ENCODE measurements around the gene CDH24. TPM values are rescaled to one million over a fixed set of nuclear protein-coding genes. Genes with fewer than 3 reads are reported as not detected.
"Not testable (repeated sequence)": the region's sequence is repeated elsewhere in the genome, so short reads cannot be mapped to it uniquely, and the experiment has no call there.

The CDH24 gene
- polyA plus RNA-seq, 3 donors from 2014 or later, result 0.64 to 1.2 (median 0.78) TPM

DNA sequence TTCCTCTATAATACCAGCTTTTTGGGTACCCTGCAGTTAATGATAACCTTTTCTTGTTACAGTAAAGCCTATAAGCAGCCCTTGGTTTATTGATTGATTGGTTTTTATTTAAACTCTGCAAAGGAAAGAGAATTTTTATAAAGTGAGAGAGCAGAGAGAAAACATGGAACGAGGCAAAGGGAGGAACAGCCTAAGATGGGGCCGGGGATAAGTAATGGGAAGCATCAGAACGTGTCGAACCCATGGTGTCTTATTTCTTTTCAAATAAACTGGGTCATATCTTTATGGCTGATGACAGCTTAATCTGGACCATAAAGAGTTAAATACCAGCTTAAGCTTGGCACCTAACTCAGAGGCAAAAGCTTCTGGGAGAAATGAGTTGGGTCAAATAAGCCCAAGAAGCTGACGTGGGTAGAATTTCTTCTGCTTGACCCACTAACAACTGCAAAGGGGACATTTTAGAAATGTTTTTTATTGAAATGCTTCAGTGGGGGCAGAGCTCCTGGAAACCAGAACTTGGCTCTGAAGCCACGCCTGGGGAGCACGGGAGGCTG is 35.4 kb downstream of the CDH24 start:
- H3K27me3 Mint-ChIP-seq (ENCODE audit: low read depth in 3 of 3), result peaks cover 0 to 3% (median 0%) of the 10 kb centered on the region in 3 donors
- no peak overlapping the region for H3K4me3 Mint-ChIP-seq
- DNase-seq, result no peak
- peaks cover 0 to 4% of the 10 kb centered on the region in 2 donors for H3K4me1 Mint-ChIP-seq
- H3K9me3 Mint-ChIP-seq, result no peaks in the 10 kb centered on the region
- H3K27ac Mint-ChIP-seq, result no peak overlapping the region
- H3K36me3 Mint-ChIP-seq, result peaks cover 4 to 22% (median 11%) of the 10 kb centered on the region in 3 donors

- Mint-ChIP-seq H3K27me3 (ENCODE audit: low read depth in 3 of 3) (peaks cover 0 to 3% (median 0%) of the 10 kb centered on the region in 3 donors), H3K4me3 (no peak overlapping the region), H3K27ac (no peak overlapping the region), H3K4me1 (peaks cover 0 to 4% of the 10 kb centered on the region in 2 donors), H3K36me3 (peaks cover 4 to 22% (median 11%) of the 10 kb centered on the region in 3 donors), H3K9me3 (no peaks in the 10 kb centered on the region)
- DNase-seq, result no peak
Measured at GRCh38 chr14:23021434-23021833, 35.9 kb downstream of the CDH24 start.

GRCh38 chr14:23020143-23021128 is 36.9 kb downstream of the CDH24 start:
- peak overlapping the region in 1 of 6 donors; percentile 46 for H3K27ac Mint-ChIP-seq
- H3K36me3 Mint-ChIP-seq, result peaks cover 1 to 14% (median 1%) of the 10 kb centered on the region in 3 donors
- peaks cover 0 to 4% (median 0%) of the 10 kb centered on the region in 3 donors for H3K27me3 Mint-ChIP-seq (ENCODE audit: low read depth in 3 of 3)
- no peak for DNase-seq
- H3K9me3 Mint-ChIP-seq, result no peaks in the 10 kb centered on the region
- H3K4me1 Mint-ChIP-seq, result peaks cover 0 to 4% of the 10 kb centered on the region in 2 donors
- H3K4me3 Mint-ChIP-seq, result no peak overlapping the region

GRCh38 chr14:23018107-23018506 is 39.2 kb downstream of the CDH24 start:
- Mint-ChIP-seq H3K4me3 (no peak overlapping the region), H3K9me3 (no peaks in the 10 kb centered on the region), H3K27me3 (ENCODE audit: low read depth in 3 of 3) (peaks cover 0 to 4% (median 0%) of the 10 kb centered on the region in 3 donors)

DNA sequence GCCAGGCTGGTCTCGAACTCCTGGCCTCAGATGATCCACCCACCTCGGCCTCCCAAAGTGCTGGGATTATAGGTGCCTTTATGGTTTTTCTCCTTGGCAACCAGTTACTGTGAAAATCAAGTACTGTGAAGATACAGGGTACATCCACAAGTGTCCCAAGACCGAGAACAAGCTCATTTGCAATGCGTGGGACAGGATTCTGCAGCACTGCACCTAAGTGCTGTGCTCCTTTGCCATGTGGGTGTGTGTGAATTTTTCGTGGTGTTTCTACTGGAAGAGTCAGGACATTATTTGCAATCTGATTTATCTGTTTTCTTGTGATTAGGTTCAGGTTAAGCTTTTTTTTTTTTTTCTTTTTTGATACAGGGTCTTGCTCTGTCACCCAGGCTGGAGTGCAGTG is 40.2 kb downstream of the CDH24 start:
- Mint-ChIP-seq H3K27me3 (ENCODE audit: low read depth in 3 of 3) (peaks cover 0 to 4% (median 0%) of the 10 kb centered on the region in 3 donors), H3K36me3 (peaks cover 0 to 5% (median 0%) of the 10 kb centered on the region in 3 donors), H3K4me1 (no peaks in the 10 kb centered on the region), H3K4me3 (no peak overlapping the region), H3K9me3 (no peaks in the 10 kb centered on the region), H3K27ac (no peak overlapping the region)
- no peak for DNase-seq

More at GRCh38 chr14:23018107-23018506, 39.2 kb downstream of the CDH24 start:
- Mint-ChIP-seq H3K4me1 (no peaks in the 10 kb centered on the region), H3K27ac (no peak overlapping the region), H3K36me3 (peaks cover 0 to 5% (median 0%) of the 10 kb centered on the region in 3 donors)
- DNase-seq, result no peak

DNA sequence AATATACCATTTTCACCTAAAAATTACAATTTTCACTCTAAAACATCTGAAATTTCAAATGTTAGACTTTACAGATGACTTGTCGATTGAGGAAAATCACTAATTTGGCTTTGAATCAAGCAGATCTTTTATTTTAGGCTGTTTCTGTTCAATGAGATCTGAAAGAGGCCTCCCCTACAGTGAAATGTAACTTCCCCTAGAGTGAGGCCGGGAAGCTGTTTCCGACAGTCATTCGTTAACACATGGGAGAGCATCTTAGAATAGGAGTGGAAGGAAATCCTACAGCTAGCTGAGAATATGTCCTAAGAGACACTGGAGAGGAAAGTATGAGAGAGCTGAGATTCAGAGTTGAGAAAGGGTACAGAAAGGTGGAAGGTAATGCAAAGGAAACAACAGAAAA is 41.7 kb downstream of the CDH24 start:
- Mint-ChIP-seq H3K36me3 (no peaks in the 10 kb centered on the region), H3K4me3 (no peak overlapping the region), H3K4me1 (peaks cover 2 to 6% of the 10 kb centered on the region in 2 donors), H3K27ac (no peak overlapping the region), H3K9me3 (no peaks in the 10 kb centered on the region), H3K27me3 (ENCODE audit: low read depth in 3 of 3) (peaks cover 0 to 1% (median 0%) of the 10 kb centered on the region in 3 donors)
- DNase-seq, result no peak

GRCh38 chr14:23013749-23014054 is 43.6 kb downstream of the CDH24 start:
- H3K4me3 Mint-ChIP-seq; H3K36me3 Mint-ChIP-seq; H3K27me3 Mint-ChIP-seq (ENCODE audit: low read depth in 3 of 3); H3K9me3 Mint-ChIP-seq; DNase-seq: not testable (repeated sequence)
- H3K4me1 Mint-ChIP-seq, result peaks cover 19 to 25% of the 10 kb centered on the region in 2 donors
- H3K27ac Mint-ChIP-seq, result peak overlapping the region in 1 of 6 donors; percentile 19

DNA sequence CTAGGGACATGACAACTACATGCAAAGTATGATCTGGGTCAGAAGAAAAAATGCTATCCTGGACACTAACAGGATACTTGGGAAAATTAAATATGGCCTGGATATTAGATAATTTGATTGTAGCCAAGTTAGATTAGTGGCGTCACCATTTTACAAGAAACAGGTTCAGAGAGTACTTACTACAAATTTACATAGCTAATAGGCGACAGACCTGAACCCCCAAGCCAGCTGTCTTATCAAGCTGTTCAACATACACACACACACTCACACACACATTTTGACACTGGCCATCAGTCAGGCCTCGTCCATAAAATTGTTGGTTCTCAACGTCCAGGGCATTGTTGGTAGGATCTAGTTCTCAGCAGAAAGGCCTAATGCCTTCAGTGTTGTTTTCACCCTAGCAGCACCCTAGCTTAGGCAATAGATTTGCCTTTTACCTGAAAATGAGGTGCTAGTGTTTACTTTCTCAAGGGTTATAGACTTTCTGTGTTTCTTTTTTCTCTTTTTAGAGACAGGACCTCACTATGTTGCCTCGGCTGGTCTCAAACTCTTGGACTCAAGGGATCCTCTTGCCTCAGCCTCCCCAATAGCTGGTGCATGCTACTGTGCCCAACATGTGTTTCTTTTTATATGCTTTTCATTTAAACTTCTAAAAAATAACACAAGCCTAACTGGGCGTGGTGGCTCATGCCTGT is 44.1 kb downstream of the CDH24 start:
- Mint-ChIP-seq H3K4me3 (no peak overlapping the region), H3K4me1 (peaks cover 24 to 30% of the 10 kb centered on the region in 2 donors), H3K27ac (peak overlapping the region in 3 of 6 donors; percentile 19 to 57 (median 24)), H3K27me3 (ENCODE audit: low read depth in 3 of 3) (peaks cover 0 to 3% (median 1%) of the 10 kb centered on the region in 3 donors), H3K36me3 (no peaks in the 10 kb centered on the region), H3K9me3 (no peaks in the 10 kb centered on the region)
- DNase-seq, result no peak

DNA sequence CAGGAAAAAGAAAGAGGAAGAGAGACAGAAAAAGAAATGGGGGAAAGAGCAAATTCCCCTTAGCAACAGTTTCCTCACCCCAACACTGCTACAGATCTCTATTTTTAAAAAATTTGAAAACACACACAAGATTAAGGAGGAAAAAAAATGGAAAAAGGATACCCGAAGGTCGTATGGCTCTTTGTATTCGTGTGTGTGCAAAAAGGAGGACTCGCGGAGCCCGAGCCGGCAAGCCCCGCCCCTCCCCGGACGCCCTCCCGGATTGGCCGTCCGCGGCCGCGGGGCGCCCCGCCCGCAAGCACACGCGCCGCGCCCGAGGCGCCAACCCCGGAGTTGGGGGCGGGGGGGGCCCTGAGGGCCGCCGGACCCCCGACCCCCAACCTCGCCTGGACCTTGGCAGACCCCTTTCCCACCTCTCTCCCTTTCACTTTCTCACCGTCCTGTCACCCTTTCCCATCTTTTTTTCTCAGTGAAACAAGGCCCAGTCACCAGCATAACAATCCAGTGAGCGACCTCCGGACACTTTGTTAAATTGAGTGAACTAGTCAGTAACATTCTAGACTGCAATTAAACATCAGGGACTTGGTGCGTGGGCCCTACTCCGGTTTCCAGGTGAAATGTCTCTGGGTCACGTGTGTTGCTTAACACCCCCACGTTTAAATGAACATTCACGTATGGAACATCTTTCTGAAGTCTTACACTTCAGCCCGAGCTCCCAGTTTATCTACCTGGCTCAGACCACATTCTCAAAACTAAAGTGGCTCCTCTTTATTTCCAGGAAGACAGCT is 47.2 kb downstream of the CDH24 start, which contains the start of gene C14orf93:
C14orf93 (minus strand) TSS at position 205 of the 788 bp plus-strand sequence. CDS start 11,120 bp downstream, outside the sequence.
- no peaks in the 10 kb centered on the region for H3K9me3 Mint-ChIP-seq
- H3K27me3 Mint-ChIP-seq (ENCODE audit: low read depth in 3 of 3), result peaks cover 2 to 12% (median 7%) of the 10 kb centered on the region in 3 donors
- peak; percentile 66 to 73 (median 72) for DNase-seq
- H3K36me3 Mint-ChIP-seq, result no peaks in the 10 kb centered on the region
- peaks cover 45 to 50% of the 10 kb centered on the region in 2 donors for H3K4me1 Mint-ChIP-seq
- peak within 1 kb of the TSS; percentile 95 to 100 (median 97) for H3K4me3 Mint-ChIP-seq
- H3K27ac Mint-ChIP-seq, result peak within 1 kb of the TSS; percentile 92 to 99 (median 97)

DNA sequence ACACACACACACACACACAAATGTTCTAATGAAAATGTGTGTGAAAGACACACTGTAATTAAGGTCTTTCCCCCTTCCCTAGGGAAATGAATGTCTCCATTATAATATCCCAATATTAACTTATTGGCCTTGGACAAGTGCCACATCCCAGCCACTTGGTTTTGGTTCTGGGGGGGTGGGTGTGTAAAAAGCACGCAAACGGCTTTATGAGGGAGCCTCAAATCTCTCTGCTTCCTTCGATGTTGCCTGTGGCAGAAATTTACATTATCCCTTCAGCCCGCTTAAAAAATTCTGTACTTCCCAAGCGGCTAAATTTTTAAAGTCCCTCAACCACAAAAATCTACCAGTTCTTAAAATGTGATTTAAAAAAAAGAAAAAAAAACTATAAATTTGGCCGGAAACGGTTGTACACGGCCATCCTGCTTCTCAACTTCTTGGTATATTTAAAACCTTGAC is 47.8 kb downstream of the CDH24 start:
- H3K9me3 Mint-ChIP-seq, result no peaks in the 10 kb centered on the region
- peaks cover 2 to 12% (median 7%) of the 10 kb centered on the region in 3 donors for H3K27me3 Mint-ChIP-seq (ENCODE audit: low read depth in 3 of 3)
- H3K27ac Mint-ChIP-seq, result peak overlapping the region; percentile 87 to 98 (median 94)
- no peaks in the 10 kb centered on the region for H3K36me3 Mint-ChIP-seq
- DNase-seq, result no peak
- H3K4me1 Mint-ChIP-seq, result peaks cover 48 to 50% of the 10 kb centered on the region in 2 donors
- peak overlapping the region; percentile 85 to 99 (median 97) for H3K4me3 Mint-ChIP-seq

GRCh38 chr14:23008831-23009230 is 48.5 kb downstream of the CDH24 start:
- Mint-ChIP-seq H3K4me3 (peak overlapping the region; percentile 85 to 99 (median 97)), H3K27ac (peak overlapping the region; percentile 9 to 98 (median 80)), H3K36me3 (no peaks in the 10 kb centered on the region), H3K9me3 (no peaks in the 10 kb centered on the region), H3K27me3 (ENCODE audit: low read depth in 3 of 3) (peaks cover 2 to 12% (median 7%) of the 10 kb centered on the region in 3 donors), H3K4me1 (peaks cover 48 to 50% of the 10 kb centered on the region in 2 donors)
- DNase-seq, result no peak

DNA sequence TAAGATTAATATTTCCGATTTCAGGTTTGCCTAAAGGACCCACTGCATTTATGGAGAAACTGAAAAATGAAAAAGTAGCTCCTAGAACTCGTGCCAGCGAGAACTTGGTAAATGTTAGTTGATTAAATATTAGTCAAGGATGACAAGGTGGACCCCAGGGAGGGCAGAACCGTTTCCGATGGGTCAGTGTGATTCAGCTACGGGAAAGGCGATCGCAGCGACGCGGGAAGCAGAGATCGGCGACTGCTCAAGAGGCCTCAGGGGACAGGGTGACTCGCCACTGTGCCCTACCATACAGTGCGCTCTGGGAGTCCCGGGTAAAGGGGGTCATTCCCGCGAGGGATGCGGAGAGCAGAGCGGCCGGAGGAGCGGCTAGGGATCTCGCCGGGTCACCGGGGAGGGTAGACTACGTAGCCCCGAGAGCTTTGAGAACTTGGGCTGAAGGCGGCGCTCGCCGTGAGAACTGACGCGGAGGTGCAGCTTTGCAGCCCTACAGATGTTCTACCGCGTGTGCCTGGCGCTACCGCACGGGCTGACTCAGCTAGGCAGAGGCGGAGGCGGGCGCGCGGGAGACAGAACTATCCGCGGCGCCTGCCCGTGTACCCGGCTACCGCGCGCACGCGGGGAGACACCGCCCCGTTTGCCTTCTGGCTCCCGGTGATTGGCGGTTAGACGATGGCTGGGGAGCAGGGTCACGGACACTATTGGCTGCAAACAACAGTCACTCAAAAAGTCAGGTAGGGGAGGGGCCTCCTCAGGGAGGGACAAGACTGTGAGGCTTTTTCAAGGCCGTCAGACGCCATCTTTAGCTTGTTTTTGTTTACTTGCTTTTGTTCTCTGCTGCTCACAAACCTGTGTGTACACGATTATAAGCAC is 50.5 kb downstream of the CDH24 start:
- no peaks in the 10 kb centered on the region for H3K9me3 Mint-ChIP-seq
- peak; percentile 98 to 99 (median 98) for DNase-seq
- no peaks in the 10 kb centered on the region for H3K36me3 Mint-ChIP-seq
- peak overlapping the region; percentile 92 to 100 (median 99) for H3K27ac Mint-ChIP-seq
- H3K4me1 Mint-ChIP-seq, result peaks cover 48 to 50% of the 10 kb centered on the region in 2 donors
- H3K27me3 Mint-ChIP-seq (ENCODE audit: low read depth in 3 of 3), result peaks cover 3 to 12% (median 7%) of the 10 kb centered on the region in 3 donors
- H3K4me3 Mint-ChIP-seq, result peak overlapping the region; percentile 94 to 99 (median 96)
